DMS153 (cell line): ENCODE results near the gene TBC1D5.
"Not testable (repeated sequence)": the region's sequence is repeated elsewhere in the genome, so short reads cannot be mapped to it uniquely, and the experiment has no call there.

Source experiments
- DNase-seq: peaks from one replicate; lab custom pipeline; 2025; lab: John Stamatoyannopoulos, UW

Gene TBC1D5

DNA sequence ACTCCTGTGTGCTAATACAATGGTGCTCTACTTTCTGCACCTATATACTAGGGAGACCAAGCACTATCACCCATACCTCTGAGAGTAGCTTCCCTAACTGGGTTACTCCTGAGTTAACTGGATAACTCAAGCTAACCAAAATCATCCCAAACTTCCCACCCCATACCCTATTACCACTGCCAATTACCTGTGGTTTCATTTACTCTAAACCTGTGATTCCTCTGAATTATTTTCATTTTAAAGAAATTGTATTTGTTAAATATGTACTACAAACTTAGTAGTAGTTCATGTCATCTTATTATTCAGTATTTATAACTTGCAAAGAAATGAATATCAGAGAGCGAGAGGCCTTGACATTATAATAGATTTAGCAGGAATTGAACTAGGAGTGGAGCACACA lies 340.5 kb downstream of the TBC1D5 start:
- no peak for DNase-seq

DNA sequence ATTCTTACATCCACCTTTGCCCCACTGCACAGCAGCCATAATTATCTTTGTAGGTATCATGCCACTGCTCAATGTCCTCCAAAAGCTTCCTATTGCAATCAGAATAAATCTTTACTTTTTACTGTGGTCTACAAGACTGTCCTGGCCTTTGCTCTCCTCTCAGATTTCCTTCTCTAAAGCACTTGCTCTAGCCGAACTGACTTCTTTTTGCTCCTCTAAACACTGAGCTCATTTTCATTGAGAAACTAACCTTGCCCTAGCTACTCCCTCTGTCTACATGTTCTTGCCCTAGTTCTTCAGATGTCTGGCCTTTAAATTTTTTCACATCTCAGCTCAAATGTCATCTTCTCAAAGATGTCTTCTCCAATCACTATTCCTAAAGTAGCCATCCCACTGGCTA lies 342.8 kb downstream of the TBC1D5 start:
- no peak for DNase-seq

DNA sequence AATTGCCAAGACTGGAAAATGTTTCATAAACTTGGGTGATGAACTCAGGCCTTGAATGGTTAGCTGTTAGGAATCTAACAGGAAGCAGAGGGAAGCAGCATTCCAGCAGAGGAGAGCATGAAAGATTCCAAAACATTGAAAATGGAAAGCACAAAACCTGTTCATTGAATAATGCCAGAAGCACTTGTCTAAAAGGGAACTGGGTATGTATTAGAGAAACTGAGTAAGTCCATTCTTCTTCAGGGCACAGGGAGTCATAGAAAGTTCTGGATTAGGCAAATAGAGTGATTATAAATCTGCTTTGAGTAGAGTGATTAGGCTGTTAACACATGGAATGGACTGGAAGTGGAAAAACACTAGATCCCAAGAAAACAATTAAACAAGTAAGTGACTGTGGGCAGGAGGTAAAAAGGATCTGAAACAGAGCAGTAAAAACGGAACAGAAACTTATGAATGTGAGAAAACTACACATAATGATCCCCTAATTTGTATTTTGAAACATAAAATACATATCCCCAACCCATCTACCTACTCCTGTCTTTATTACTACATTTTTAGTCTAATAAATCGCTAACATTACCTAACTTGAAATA lies 343.4 kb downstream of the TBC1D5 start:
- no peak for DNase-seq

DNA sequence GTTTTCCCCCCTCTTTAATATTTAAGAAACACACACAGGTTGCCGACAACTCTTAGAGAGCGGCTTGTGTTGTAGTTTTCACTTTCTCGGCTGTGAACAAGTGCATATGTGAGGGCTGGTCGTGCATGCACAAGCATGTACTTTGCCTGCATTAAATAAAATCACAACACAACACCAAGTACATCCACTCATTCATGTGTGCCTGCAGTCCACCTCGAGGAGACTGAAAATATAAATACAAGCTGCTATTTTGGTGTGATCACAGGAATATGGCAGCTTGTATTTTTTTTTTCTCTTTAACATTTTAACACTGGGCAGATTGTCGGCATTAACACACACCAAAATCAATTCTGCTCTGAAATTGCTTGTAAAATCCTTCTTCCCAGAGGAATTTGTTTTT lies 346.4 kb downstream of the TBC1D5 start:
- DNase-seq, result no peak

DNA sequence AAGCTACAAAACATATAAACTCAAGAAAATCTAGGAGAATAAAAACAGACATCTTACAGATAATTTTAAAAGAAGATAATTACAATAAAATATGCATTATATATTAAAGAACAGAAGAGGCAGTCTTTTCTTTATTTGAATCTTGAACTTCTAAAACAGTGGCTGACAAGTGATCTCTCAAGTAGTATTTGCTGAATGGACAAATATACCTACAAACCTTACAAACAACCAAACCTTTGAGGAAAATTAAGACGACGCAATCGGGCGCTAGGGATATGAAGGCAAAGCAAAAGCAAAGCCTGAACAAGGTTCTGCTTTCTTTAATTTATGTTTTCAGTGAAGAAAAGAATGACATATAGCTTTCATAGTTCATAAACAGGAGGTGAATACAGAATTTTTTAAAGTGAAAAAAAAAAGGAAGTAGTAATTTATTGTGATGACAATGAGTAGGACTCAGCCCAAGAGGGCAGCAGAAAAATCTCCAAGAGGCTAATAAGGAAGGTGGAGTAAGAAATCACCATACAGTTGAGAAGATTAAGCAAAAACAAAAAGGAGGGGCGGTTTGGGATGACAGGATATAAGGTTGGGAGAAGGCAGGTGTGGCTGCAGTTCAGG lies 347.8 kb downstream of the TBC1D5 start:
- DNase-seq, result no peak

DNA sequence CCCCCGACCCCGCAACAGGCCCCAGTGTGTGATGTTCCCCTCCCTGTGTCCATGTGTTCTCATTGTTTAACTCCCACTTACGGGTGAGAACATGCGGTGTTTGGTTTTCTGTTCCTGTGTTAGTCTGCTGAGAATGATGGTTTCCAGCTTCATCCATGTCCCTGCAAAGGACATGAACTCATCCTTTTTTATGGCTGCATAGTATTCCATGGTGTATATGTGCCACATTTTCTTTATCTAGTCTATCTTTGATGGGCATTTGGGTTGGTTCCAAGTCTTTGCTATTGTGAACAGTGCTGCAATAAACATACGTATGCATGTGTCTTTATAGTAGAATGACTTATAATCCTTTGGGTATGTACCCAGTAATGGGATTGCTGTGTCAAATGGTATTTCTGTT lies 349.9 kb downstream of the TBC1D5 start:
- not testable (repeated sequence) for DNase-seq

DNA sequence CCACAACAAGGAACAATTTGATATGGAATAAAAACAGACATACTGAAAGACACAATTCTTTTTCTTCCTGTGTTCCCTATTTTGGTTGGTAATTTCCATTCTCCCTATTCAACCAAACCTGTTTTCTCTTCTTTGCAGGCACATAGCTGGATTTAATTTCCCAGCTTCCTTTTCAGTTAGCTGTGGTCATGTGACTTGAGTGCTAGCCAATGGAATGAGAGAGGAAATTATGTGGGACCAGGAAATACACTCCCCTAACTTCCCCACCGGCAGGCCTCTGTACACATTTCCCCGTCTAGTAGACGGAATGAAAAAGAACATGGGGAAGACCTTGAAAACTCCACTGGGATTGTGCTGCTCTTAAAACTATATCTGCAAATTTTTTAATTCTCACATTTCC lies 351.6 kb downstream of the TBC1D5 start:
- no peak for DNase-seq

DNA sequence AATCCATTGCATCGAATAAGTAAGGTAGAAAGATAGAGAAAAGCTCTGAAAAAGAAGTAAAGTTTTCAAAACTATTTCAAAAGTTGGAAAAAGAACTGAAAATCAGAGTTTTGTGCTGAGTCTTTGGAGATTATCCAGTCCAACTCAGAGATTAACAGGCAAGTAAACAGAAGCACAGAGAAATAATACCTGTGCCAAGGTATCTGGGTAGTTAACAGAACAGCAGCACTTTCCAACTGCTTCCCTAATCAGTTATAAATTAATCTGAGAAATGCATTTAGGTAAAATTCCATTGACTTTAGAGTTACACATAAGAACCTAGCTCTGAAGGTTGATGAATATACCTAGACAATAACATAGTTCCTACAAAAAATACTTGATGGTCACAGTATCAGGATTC lies 355.3 kb downstream of the TBC1D5 start:
- no peak for DNase-seq

DNA sequence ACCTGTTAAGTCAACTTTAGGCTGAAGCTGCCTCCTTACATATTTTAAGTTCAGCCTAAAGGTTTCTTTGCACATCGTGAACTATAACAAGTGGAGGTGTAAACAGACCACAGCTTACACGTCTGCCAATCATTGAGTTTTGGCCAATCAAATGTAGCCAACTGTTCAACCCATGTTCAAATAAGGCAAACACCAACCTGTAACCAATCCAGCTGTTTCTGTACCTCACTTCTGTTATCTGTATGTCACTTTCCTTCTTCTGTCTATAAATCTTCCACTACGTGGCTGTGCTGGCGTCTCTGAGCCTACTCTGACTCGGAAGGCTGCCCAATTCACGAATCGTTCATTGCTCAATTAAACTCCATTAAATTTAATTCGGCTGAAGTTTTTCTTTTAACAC lies 356.0 kb downstream of the TBC1D5 start:
- no peak for DNase-seq

DNA sequence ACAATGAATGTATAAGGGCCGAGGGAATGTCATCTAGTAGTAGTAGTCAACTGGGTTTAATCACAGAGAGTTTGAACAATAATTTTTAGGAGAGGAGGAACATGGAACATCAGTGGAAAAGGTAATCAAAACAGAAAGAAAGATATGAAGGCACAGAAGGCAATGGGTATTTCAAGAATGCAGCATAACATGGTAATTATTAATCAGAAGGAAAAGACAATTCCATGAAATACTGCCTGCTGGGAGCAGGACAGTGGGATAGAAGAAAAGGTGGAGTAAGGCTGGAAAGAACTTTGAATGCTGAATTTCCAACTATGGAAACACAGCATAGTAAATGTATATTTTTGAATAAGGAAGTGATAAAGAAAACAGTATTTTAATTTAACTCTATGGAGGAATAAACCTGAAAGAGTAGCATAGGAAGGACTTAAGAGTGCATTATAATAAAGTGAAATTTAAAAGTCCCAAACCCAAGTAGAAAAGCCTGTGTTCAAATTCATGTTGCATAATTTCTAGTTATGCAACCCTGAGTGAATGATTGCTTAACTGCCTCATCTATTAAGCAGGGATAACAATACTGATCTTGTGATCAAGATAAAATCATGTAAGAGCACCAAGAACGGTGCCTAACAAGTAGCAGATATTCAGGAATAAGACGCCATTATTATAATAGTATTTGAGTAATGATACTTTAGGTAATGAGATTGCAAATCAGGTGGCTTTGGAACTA lies 357.7 kb downstream of the TBC1D5 start:
- DNase-seq, result no peak

DNA sequence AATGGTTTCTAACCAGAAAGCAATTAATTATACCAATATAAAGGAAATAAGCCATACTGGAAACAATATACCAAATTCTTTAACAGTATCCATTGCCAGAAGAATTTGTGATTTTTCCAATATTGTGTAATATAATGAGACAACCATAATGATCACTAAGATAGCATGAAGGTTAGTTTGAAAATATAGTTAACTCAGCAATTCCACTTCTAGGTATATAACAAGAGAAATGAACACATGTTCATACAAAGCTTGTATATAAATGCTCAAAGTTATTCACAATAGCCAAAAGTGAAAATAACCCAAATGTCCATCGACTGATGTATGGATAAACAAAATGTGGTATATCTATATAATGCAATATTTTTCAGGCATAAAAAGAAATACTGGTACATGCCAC lies 369.1 kb downstream of the TBC1D5 start:
- DNase-seq, result no peak

DNA sequence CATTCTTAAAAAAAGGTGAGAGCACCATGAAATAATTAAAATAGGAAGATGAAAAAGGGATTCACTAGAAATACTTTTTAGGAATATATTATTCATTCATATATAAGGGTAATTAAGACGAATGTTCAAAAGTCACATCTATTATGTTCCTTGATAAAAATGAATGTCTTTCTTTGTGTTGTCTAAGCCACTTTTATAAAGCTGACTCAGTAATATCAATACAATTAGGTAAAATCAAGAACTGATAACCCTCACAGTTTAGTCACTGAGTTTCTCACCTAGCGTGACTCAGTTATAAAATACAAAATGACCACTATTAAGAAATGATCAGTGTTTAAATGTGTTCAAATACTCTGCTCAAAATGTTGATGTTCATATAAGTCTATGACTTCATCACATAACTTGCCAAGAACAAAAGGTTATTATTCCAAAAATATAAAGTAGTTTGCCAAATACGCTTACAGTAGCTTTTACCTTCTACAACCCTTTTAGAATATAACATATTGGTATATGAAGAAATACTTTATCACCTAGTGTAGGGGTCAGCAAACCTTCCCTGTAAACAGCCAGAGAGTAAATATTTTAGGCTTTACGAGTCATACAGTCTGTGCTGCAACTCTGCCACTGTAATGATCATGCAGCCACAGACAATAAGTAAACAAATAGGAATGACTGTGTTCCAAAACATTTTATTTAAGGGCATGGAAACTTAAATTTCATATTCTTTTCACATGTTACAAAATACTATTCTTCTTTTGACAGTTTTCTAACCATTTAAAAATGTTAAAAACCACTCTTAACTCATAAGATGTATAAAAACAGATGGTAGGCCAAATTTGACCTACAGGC lies 369.8 kb downstream of the TBC1D5 start:
- DNase-seq, result no peak

DNA sequence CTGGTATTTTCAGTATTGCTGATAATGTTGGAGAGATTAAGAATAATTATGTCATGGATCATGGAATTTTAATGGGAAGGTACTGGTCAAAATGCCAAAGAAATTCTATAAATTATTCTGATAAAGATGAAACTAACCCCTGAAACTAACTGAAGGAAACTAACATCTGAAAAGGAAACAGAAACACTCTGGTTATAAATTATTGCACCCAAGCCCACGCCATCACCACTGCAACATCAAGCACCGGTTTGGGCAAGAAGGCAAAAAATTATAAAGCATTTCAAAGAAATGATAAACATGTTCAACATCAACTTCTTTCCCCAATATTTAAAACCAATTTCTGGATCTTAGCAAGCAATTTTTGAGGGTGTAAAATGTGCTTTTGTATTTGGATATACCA lies 372.5 kb downstream of the TBC1D5 start:
- DNase-seq, result no peak

DNA sequence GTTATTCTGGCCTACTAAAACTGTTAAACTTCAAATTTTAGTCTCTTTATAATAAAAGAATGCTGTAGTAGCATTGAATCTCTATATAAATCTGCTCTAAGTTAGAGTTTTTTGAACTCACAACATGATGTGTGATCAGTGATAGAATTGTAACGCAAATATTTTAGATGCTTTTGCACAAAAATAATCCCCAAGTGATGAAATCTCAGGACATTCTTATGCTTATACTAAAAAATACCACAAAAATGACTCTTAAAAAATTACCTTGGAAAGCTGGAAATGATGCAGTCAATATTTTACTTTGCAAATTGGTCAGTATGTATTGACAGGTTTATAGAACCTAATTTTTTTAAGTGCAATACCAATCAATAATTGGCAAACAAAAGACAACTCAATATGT lies 375.3 kb downstream of the TBC1D5 start:
- no peak for DNase-seq

DNA sequence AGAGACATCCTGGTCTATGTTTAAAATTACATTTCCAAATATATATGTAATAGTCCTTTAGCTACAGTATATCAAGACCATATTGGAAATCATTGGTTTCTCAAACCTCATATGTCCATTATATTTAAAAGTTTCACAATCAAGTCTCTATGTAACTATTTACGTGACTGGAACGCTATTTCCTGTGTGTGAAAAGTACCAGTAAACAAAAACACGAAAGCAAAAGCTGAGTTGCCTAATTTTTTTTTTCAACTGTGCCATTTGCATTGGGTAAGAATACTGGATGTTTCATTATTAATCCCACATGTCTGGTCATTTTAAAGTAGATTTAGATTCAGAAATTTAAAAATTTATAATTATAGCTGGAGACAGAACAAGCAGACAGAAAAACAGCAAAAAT lies 381.4 kb downstream of the TBC1D5 start:
- DNase-seq, result no peak

DNA sequence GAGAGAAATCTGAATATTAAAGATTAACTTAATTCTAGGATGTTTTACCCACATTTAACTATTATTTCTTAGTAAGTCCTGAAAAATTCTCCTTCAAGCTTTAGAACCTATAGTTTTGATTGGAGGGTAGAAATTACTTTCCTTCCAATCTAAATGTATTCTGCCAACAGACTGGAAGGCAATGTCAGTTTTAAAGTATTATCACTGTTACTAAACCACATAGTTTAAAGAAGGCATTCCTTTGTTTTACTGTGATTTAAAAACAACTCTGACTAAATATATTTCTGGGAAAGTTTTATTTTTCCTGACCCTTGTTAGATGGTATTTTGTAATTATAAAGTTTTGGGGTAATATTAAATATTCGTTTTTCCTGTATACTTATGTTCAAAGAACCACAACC lies 382.5 kb downstream of the TBC1D5 start:
- no peak for DNase-seq

DNA sequence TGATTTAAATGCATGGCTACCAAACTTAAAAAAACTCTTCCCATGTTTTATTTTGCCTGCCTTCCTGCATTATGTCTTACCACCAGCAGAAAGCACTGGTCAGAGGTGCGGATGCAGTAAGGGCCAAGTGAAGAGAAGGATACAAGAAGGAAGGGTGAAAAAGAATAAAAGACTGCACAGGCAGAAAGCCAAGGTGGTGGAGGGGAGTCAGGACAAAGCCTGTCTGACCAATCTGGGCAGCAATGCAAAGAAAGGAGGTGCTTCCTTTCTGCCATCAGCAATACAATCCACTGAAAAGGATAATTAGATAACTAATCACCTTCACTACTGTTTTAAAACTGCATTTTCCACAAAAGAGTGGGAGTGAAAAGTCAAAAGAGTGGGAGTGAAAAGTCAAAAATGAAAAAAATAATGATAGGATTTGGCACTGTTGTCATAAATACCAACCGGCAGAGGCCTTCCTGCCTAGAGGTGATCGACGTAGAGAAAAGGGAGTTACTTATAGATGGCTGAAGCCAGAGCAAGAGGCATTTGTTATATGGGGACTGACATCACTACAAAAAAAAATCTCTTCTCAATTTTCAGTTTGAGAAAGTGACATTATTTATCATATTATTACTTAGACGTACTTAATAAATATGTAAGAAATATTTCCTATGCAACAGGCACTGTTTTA lies 385.3 kb downstream of the TBC1D5 start:
- DNase-seq, result no peak

DNA sequence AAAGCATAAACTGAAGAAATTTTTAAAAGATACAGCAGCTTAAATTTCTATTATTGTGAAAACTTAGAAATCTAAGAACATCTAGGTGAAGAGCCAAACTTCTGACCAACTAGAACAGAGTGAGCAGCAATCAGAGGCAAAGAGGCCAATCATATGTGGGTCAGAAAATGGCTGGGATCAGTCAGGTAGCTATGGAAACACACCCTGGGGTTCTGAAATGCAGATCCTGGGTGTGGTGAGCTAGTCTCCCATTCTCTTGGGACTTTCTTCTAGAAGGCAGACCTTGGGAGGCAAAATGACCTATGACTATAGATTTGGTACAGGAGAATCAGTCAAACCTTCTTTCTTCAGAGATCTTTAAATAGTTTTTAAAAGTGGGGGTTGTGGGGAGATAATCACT lies 385.8 kb downstream of the TBC1D5 start:
- no peak for DNase-seq

DNA sequence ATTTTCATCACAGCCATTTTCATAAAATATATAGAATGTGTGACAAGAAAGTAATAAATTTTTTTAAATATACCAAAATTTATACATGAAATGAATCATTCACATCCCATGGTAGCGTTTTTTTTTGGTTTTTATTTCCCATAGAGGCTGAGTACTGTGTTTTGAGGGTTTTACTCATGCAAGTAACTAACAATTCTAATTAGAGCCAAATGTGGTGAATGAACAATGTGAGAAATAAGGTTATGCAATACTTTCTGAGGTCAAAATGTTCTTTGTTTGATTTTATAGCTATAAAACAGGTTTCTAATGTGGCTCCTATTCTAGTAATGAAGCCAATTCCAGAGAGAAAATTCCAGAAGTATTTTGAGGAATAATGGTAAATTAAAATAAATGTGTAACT lies 386.8 kb downstream of the TBC1D5 start:
- DNase-seq, result no peak

DNA sequence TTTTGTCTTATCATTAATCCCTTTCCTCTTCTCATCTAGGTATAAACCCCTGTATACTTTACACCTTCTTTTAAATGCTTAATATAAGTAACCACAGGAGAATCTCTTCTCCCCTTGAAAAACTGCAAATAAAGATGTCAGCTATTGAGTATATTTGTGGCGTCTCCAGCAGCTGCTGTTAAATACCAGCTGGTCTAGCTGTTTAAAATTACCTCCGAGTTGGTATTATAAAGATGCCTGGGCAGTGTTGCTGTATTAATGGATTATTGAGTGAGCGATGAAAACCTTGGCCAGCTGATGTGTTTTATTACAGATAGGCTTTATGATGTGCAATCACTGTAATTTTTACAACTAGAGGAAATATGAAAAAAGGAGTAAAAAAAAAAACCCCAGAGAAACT lies 388.1 kb downstream of the TBC1D5 start:
- no peak for DNase-seq

DNA sequence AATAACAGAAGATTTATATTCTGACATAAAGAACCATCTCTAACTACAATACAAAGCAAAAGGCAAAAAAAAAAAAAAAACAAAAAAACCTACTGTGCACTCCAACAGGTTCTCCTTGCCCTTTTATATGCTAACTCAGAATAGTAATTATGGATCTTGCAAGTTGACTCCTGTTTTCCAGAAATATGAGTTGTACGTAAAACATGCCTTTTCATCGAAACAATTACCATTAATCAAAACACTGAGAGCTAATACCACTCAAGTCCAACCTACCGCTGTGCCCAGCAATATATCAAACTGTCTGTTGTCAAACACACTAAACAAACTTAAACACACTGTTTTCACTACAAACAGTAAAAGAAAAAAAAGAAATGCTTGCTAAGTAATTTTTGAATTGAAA lies 389.8 kb downstream of the TBC1D5 start:
- DNase-seq, result no peak

DNA sequence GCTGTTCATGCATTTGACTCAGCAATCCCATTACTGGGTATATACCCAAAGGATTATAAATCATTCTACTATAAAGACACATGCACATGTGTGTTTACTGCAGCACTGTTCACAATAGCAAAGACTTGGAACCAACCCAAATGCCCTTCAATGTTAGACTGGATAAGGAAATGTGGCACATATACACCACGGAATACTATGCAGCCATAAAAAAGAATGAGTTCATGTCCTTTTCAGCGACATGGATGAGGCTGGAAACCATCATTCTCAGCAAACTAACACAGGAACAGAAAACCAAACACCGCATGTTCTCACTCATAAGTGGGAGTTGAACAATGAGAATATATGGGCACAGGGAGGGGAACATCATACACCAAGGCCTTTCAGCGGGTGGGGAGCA lies 391.2 kb downstream of the TBC1D5 start:
- not testable (repeated sequence) for DNase-seq
